ENCODE results near the gene HK1.

DNA sequence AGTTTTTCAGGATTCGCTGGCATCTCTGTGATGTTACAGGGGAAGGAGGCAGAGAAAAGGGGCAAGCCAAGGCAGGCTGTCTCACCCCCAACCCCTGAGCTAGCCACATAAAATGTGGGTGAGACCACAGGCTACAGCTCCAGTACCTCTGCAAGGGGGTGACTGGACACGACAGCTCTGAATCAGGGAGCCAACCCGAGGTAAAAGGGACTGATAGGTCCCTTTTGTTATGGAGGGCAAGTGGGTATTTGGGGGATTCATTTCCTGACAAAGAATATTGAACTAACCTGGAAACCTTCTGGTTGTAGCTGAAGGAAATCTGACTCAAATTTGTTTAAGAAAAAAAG lies 71.2 kb downstream of the HK1 start:
- TF ChIP-seq GATA2 (IDR thresholded peaks at IDR 0.05; ENCODE audit: low read depth, low read length), result no peak
- no peak for TF ChIP-seq GATA3 (IDR thresholded peaks at IDR 0.05; ENCODE audit: low read depth, low read length)

Data from SH-SY5Y (cell line).